ENCODE data around the gene IDE. TPM values are rescaled to one million over a fixed set of nuclear protein-coding genes. Genes with fewer than 3 reads are reported as not detected.

Gene IDE
- total RNA-seq, 1 experiment from 2014 or later, result 55.8 TPM

DNA sequence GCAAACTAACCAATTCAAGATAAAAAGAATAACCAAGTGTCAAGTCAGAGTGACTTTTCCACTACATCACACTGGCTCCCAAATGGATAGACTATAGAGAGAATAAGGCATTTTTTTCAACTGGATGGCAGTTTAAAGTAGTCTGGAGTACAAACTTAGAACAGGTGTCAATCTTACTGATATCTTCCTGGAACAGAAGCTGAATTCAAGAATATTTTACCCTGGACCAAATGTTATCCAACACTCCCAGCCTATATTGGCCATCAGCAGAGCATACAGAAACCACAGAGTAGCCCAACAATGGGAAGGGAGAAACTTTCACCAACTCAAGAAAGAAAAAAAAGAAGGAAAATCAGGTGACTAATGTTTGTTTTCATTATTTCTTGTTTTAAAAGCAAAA, 11.5 kb downstream of the IDE start:
- Histone ChIP-seq H3K9ac (ENCODE audit: low read length) (no peak overlapping the region), H3K36me3 (ENCODE audit: control insufficient read depth in 1 of 2, insufficient read depth in 2 of 2, low read length in 2 of 2) (peaks cover 0 to 14% of the 10 kb centered on the region in 2 experiments; a peak in 2 of 4 replicates), H4K20me1 (ENCODE audit: insufficient read depth) (no peaks in the 10 kb centered on the region), H2AFZ (ENCODE audit: low read depth, low read length, poor library complexity, severe bottlenecking) (no peak overlapping the region), H3K79me2 (ENCODE audit: insufficient read depth, low read length) (peaks cover 71% of the 10 kb centered on the region), H3K4me1 (ENCODE audit: control insufficient read depth in 1 of 2, insufficient read depth in 2 of 2, low read length in 2 of 2) (no peaks in the 10 kb centered on the region), H3K9me2 (ENCODE audit: insufficient read depth) (no peaks in the 10 kb centered on the region), H3K4me3 (replicated peaks in 1 of 2; ENCODE audit: low read depth in 1 of 2, low read length in 2 of 2) (no peak overlapping the region), H3K27ac (ENCODE audit: low read depth, low read length) (no peak overlapping the region), H3K4me2 (ENCODE audit: low read length) (no peak overlapping the region), H3K27me3 (ENCODE audit: insufficient read depth, low read length) (no peaks in the 10 kb centered on the region), H3K9me3 (ENCODE audit: control insufficient read depth in 1 of 2, insufficient read depth in 1 of 2, low read depth in 1 of 2, low read length in 2 of 2) (no peaks in the 10 kb centered on the region)
- CTCF ChIA-PET, result interaction anchor here (1.7 kb wide), 1 partner anchor 10 kb away, joined by 3 read pairs; no protein-coding TSS in a partner anchor
- POLR2A ChIA-PET, result interaction anchor here (1.5 kb wide), 1 partner anchor 10 kb away, joined by 5 read pairs; no protein-coding TSS in a partner anchor
- no TSS peak for BruUV-seq (replicated peaks)
- ATAC-seq, result no peak
- RAD21 ChIA-PET (ENCODE audit: low non-redundant PET in 1 of 2, low total read pairs in 2 of 2, uncharacterized antibody in 2 of 2, unreplicated experiment in 2 of 2), result no interaction called here
- DNase-seq (ENCODE audit: low read depth, low spot score), result no peak
- intact Hi-C loops (cut with micrococcal nuclease), result no loop called here
- TF ChIP-seq EGR1 (IDR thresholded peaks at IDR 0.05; ENCODE audit: low read depth) (no peak), SRF (IDR thresholded peaks at IDR 0.05; ENCODE audit: low read depth) (no peak), ELF1 (IDR thresholded peaks at IDR 0.05; ENCODE audit: borderline replicate concordance, low read depth) (no peak), POLR2A (IDR thresholded peaks at IDR 0.05; ENCODE audit: borderline replicate concordance, extremely low read depth, insufficient read depth, insufficient read length) (no peak), CBX3 (IDR thresholded peaks at IDR 0.05; ENCODE audit: low read depth) (no peak), POLR2AphosphoS5 (IDR thresholded peaks at IDR 0.05; ENCODE audit: low read depth, low read length) (no peak), JUND (IDR thresholded peaks at IDR 0.05) (no peak), EZH2 (IDR thresholded peaks at IDR 0.05) (no peak), SP1 (IDR thresholded peaks at IDR 0.05; ENCODE audit: low read depth) (no peak), EZH2phosphoT487 (IDR thresholded peaks at IDR 0.05; ENCODE audit: borderline replicate concordance) (no peak), YY1 (IDR thresholded peaks at IDR 0.05; ENCODE audit: extremely low read depth, insufficient replicate concordance, low read depth, low read length) (no peak)
- TF ChIP-seq, protein P1, sequence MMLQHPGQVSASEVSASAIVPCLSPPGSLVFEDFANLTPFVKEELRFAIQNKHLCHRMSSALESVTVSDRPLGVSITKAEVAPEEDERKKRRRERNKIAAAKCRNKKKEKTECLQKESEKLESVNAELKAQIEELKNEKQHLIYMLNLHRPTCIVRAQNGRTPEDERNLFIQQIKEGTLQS (IDR thresholded peaks at IDR 0.05), result no peak
- TF ChIP-seq, protein P2, sequence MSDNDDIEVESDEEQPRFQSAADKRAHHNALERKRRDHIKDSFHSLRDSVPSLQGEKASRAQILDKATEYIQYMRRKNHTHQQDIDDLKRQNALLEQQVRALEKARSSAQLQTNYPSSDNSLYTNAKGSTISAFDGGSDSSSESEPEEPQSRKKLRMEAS (IDR thresholded peaks at IDR 0.05), result no peak
- TF ChIP-seq, protein P3, sequence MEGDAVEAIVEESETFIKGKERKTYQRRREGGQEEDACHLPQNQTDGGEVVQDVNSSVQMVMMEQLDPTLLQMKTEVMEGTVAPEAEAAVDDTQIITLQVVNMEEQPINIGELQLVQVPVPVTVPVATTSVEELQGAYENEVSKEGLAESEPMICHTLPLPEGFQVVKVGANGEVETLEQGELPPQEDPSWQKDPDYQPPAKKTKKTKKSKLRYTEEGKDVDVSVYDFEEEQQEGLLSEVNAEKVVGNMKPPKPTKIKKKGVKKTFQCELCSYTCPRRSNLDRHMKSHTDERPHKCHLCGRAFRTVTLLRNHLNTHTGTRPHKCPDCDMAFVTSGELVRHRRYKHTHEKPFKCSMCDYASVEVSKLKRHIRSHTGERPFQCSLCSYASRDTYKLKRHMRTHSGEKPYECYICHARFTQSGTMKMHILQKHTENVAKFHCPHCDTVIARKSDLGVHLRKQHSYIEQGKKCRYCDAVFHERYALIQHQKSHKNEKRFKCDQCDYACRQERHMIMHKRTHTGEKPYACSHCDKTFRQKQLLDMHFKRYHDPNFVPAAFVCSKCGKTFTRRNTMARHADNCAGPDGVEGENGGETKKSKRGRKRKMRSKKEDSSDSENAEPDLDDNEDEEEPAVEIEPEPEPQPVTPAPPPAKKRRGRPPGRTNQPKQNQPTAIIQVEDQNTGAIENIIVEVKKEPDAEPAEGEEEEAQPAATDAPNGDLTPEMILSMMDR (IDR thresholded peaks at IDR 0.05 in 2 of 3, conservative IDR thresholded peaks at IDR 0.05 in 1 of 3; ENCODE audit: borderline replicate concordance in 1 of 3, insufficient read depth in 1 of 3, low read depth in 2 of 3, low read length in 2 of 3), result no peak
